PC-3 (cell line): ENCODE data around the gene ZNF592. TPM values are rescaled to one million over a fixed set of nuclear protein-coding genes. Genes with fewer than 3 reads are reported as not detected.

Experiments used
- ATAC-seq: fragments of 200-7000 bp; cut with Tn5 transposase; 2 replicates; pipeline ENCODE4 v1.9.1; 2020; ENCODE audit warnings: mild to moderate bottlenecking, moderate library complexity
- BruUV-seq: library from RNA; stranded (reverse); fragments of 400-500 nt; replicated peaks from 2 replicates; lab custom pipeline; 2021; lab: Mats Ljungman, UMichigan
- CTCF ChIA-PET: fragments of 300-600 bp; sonication (Branson Sonifier 250); formaldehyde crosslinking; loops from one replicate; lab custom pipeline; 2022; ENCODE audit warnings: antibody characterized with exemption; lab: Charles Lee
- POLR2A ChIA-PET: fragments of 300-600 bp; sonication (Branson Sonifier 250); formaldehyde crosslinking; loops from one replicate; lab custom pipeline; 2022; ENCODE audit warnings: antibody characterized with exemption; ENCODE audit not compliant: unreplicated experiment; lab: Charles Lee
- DNase-seq: peaks from one replicate; pipeline ENCODE4 v3.0.0-alpha.2; 2015
- H2AFZ ChIP-seq: fragments of 300-600 bp; sonication (generic); 2 replicates; pipeline ENCODE4 v1.6.0; 2016; ENCODE audit warnings: antibody characterized with exemption, low read length
- H3F3A ChIP-seq: fragments of 300-600 bp; sonication (generic); one replicate; pipeline ENCODE4 v1.6.0; 2017; ENCODE audit warnings: antibody characterized with exemption, low read length, control low read depth, mild to moderate bottlenecking; ENCODE audit not compliant: unreplicated experiment
- H3K27ac ChIP-seq: fragments of 300-600 bp; sonication (generic); 2 replicates; pipeline ENCODE4 v1.5.1; 2016; ENCODE audit warnings: mild to moderate bottlenecking, low read length
- H3K27me3 ChIP-seq: fragments of 300-600 bp; sonication (generic); 2 replicates; pipeline ENCODE4 v1.6.1; 2016; ENCODE audit warnings: low read length, mixed read lengths
- H3K36me3 ChIP-seq: fragments of 300-600 bp; sonication (generic); 2 replicates; pipeline ENCODE4 v1.6.1; 2016; ENCODE audit warnings: low read depth, mixed run types, low read length, mixed read lengths
- H3K4me1 ChIP-seq: fragments of 300-600 bp; sonication (generic); 2 replicates; pipeline ENCODE4 v1.5.1; 2016; ENCODE audit warnings: low read length; ENCODE audit not compliant: insufficient read depth
- H3K4me2 ChIP-seq: fragments of 300-600 bp; sonication (generic); 2 replicates; pipeline ENCODE4 v1.6.0; 2016; ENCODE audit warnings: low read length
- H3K4me3 ChIP-seq: fragments of 300-600 bp; sonication (generic); 2 replicates; pipeline ENCODE4 v1.5.1; 2016; ENCODE audit warnings: mild to moderate bottlenecking, low read length, mixed read lengths
- H3K79me2 ChIP-seq: fragments of 300-600 bp; sonication (generic); 2 replicates; pipeline ENCODE4 v1.6.1; 2017; ENCODE audit warnings: low read length, mixed read lengths
- H3K9ac ChIP-seq: fragments of 300-600 bp; sonication (generic); 2 replicates; pipeline ENCODE4 v1.6.0; 2016; ENCODE audit warnings: mild to moderate bottlenecking, low read length
- H3K9me2 ChIP-seq: fragments of 300-600 bp; sonication (generic); replicated peaks from 2 replicates; pipeline ENCODE4 v1.6.1; 2016; ENCODE audit warnings: mixed run types, low read length, mixed read lengths
- H3K9me3 ChIP-seq: fragments of 300-600 bp; sonication (generic); 2 replicates; pipeline ENCODE4 v1.6.1; 2016; ENCODE audit warnings: low read length, mixed read lengths
- H4K20me1 ChIP-seq: fragments of 300-600 bp; sonication (generic); 2 replicates; pipeline ENCODE4 v1.6.1; 2016; ENCODE audit warnings: low read length, mixed read lengths
- EZH2 ChIP-seq: fragments of 300-600 bp; sonication (generic); IDR thresholded peaks from one replicate; pipeline ENCODE4 v1.6.1; 2017; ENCODE audit warnings: antibody characterized with exemption, mild to moderate bottlenecking, low read length; ENCODE audit not compliant: unreplicated experiment
- EZH2phosphoT487 ChIP-seq: fragments of 300-600 bp; sonication (generic); IDR thresholded peaks from 2 replicates; pipeline ENCODE4 v1.6.1; 2018; ENCODE audit warnings: mild to moderate bottlenecking, antibody characterized with exemption, low read length, borderline replicate concordance
- intact Hi-C: fragments of 100-400 bp; cut with micrococcal nuclease; formaldehyde crosslinking; loops from 2 replicates; pipeline ENCODE4 v1.9.0; 2023
- total RNA-seq: library from RNA; depleted of rRNA; stranded (reverse); fragments of >200 nt; gene quantifications from 2 replicates; pipeline ENCODE4 v1.2.3, GENCODE V29; 2014
- TF ChIP-seq, protein P1 (sequence below): fragments of 300-600 bp; sonication (generic); conservative IDR thresholded peaks from 2 replicates; pipeline ENCODE4 v1.5.1; 2017; ENCODE audit warnings: antibody characterized with exemption, low read depth, mild to moderate bottlenecking, low read length

Gene ZNF592
- total RNA-seq, 1 experiment from 2014 or later, result 12.3 TPM

DNA sequence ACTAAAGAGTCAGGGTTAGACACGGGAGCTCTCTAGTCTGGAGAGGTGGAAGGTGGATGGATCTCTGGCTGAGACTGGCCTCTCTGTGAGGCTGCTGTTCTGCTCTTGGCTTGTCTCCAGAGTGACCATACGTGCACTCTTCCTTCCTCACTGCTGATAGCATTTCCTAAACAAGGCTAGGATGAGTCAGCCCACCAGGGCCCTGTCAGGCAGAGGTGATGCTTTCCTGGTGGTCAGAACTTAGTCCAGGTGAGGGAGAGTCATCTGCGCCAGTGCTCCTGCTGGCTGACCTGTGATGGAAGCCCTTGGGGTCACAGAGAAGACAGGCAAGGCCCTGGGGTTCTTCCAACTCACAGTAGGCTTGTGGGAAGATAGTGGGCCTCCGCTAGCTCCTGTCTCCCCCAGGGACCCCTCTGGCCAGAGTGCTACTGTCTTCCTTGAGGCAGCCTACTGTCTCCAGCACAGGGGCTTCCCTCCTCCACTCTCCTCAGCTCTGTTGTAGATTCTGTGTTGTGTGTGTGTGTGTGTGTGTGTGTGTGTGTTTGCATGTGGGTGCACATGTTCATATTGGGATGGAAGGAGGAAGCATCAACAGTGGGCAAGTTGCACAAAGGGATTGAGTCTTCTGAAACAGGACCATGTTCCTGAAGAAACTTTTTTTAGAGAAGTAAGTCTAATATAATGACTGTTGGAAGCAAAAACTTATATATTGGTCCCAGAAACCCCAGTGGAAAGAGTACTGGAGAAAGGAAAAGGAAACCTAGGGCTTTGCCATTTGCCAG is 85.2 kb downstream of the ZNF592 start:
- BruUV-seq, result no TSS peak
- Histone ChIP-seq H3K4me3 (no peak overlapping the region), H3K36me3 (no peaks in the 10 kb centered on the region), H3K27ac (no peak overlapping the region), H3F3A (no peaks in the 10 kb centered on the region), H2AFZ (no peak overlapping the region), H3K4me1 (peaks cover 11% of the 10 kb centered on the region; the same call in 1 of the 2 replicates), H3K9me2 (no peaks in the 10 kb centered on the region), H3K9me3 (no peaks in the 10 kb centered on the region), H3K4me2 (no peak overlapping the region), H3K79me2 (no peaks in the 10 kb centered on the region), H4K20me1 (no peaks in the 10 kb centered on the region), H3K27me3 (no peaks in the 10 kb centered on the region), H3K9ac (no peak overlapping the region)
- peak; percentile 70 for DNase-seq
- ChIA-PET CTCF (no interaction called here), POLR2A (no interaction called here)
- intact Hi-C loops, result no loop called here
- ATAC-seq, result peak; percentile 46; the same call in 1 of the 2 replicates
- TF ChIP-seq EZH2, result no peak

DNA sequence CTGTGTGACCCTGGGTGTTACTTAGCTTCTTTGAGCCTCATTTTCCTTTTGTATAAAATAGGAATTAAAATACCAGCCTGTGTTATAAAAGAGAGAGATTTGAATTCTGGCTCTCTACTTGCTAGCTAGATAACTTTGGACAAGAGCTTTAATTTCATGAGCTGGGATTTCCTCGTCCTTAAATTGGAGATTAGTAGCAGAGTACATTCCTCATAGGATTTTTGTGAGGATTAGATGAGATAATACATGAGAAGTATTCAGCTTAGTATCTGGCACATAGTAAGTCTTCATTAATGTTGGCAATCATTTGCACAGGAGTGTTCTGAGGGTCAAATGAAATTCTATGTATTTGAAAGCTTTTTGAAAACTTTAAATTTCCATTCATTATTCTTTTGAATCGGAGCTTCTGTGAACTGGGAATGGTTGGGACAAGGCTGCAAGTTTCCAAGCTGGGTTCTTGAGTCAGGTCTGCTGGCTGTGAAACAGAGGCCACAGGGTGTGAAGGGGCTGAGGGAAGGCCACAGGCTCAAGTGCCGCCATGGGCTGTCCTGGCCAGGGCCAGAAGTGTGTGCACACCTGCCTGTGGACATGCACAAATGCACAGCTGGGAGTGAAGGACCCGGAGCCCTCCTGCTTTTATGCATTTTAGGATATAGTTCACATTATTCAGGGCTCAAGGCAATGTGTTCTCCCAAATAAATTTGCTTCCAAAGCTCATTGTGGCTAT is 86.0 kb downstream of the ZNF592 start:
- Histone ChIP-seq H3F3A (no peaks in the 10 kb centered on the region), H3K27ac (no peak overlapping the region), H2AFZ (no peak overlapping the region), H3K9me2 (no peaks in the 10 kb centered on the region), H3K9me3 (no peaks in the 10 kb centered on the region), H3K27me3 (no peaks in the 10 kb centered on the region), H3K4me3 (no peak overlapping the region), H3K4me1 (peaks cover 11% of the 10 kb centered on the region; the same call in 1 of the 2 replicates), H3K4me2 (no peak overlapping the region), H3K9ac (no peak overlapping the region), H3K36me3 (no peaks in the 10 kb centered on the region), H4K20me1 (no peaks in the 10 kb centered on the region), H3K79me2 (no peaks in the 10 kb centered on the region)
- DNase-seq (no peak), ATAC-seq (no peak)
- TF ChIP-seq EZH2 (no peak), EZH2phosphoT487 (no peak)
- TF ChIP-seq, protein P1, sequence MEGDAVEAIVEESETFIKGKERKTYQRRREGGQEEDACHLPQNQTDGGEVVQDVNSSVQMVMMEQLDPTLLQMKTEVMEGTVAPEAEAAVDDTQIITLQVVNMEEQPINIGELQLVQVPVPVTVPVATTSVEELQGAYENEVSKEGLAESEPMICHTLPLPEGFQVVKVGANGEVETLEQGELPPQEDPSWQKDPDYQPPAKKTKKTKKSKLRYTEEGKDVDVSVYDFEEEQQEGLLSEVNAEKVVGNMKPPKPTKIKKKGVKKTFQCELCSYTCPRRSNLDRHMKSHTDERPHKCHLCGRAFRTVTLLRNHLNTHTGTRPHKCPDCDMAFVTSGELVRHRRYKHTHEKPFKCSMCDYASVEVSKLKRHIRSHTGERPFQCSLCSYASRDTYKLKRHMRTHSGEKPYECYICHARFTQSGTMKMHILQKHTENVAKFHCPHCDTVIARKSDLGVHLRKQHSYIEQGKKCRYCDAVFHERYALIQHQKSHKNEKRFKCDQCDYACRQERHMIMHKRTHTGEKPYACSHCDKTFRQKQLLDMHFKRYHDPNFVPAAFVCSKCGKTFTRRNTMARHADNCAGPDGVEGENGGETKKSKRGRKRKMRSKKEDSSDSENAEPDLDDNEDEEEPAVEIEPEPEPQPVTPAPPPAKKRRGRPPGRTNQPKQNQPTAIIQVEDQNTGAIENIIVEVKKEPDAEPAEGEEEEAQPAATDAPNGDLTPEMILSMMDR, result no peak
- ChIA-PET CTCF (no interaction called here), POLR2A (no interaction called here)
- no TSS peak for BruUV-seq
- intact Hi-C loops, result no loop called here

DNA sequence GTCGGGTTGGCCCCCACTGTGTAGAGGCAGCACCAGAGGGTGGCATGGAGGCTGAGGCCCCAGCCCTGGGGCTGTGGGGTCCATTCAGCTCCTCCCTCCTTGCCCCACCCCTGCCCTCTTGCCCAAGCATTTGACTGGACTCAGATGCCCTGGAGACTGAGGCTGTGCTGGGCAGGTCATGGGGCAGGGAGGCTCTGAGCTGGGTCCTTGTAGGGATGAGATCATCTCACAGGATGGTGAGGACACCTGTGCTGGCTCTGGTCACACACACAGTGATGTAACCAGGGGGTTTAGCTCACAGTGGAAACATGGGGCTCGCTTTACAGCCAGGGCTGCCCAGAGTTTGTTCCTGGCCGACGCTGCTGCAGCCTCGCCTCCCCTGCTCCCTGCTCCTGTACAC is 86.6 kb downstream of the ZNF592 start:
- no peaks in the 10 kb centered on the region for H3K79me2 ChIP-seq
- no peak for ATAC-seq
- CTCF ChIA-PET, result no interaction called here
- H3K9me3 ChIP-seq, result no peaks in the 10 kb centered on the region
- H4K20me1 ChIP-seq, result no peaks in the 10 kb centered on the region
- no peaks in the 10 kb centered on the region for H3K36me3 ChIP-seq
- TF ChIP-seq, protein P1, result no peak
- TF ChIP-seq EZH2phosphoT487 (no peak), EZH2 (no peak)
- no TSS peak for BruUV-seq
- peaks cover 11% of the 10 kb centered on the region; the same call in 1 of the 2 replicates for H3K4me1 ChIP-seq
- H3K4me2 ChIP-seq, result no peak overlapping the region
- H2AFZ ChIP-seq, result no peak overlapping the region
- no peak overlapping the region for H3K4me3 ChIP-seq
- intact Hi-C loops, result no loop called here
- H3F3A ChIP-seq, result no peaks in the 10 kb centered on the region
- no peak for DNase-seq
- no peak overlapping the region for H3K9ac ChIP-seq
- no peaks in the 10 kb centered on the region for H3K27me3 ChIP-seq
- POLR2A ChIA-PET, result no interaction called here
- H3K9me2 ChIP-seq, result no peaks in the 10 kb centered on the region
- H3K27ac ChIP-seq, result no peak overlapping the region
